ENCODE data around the gene DLG1.

- TF ChIP-seq CTCF (IDR thresholded peaks at IDR 0.05) (no peak), POLR2A (IDR thresholded peaks at IDR 0.05) (no peak), POLR2AphosphoS5 (IDR thresholded peaks at IDR 0.05) (no peak), EP300 (IDR thresholded peaks at IDR 0.05) (no peak)
Observed at GRCh38 chr3:197222937-197223370, 75.5 kb downstream of the DLG1 start.
